HG03103 (cell line): ENCODE results near the gene ATG10.
"Not testable (repeated sequence)": the region's sequence is repeated elsewhere in the genome, so short reads cannot be mapped to it uniquely, and the experiment has no call there.

Source experiments
- ATAC-seq: cut with Tn5 transposase; IDR thresholded peaks from one replicate; pipeline ENCODE4 v1.9.1; 2021; ENCODE audit warnings: low read depth; ENCODE audit not compliant: unreplicated experiment

The ATG10 gene

GRCh38 chr5:81971712-81972491 is at the start of gene ATG10:
TSS of gene ATG10 (plus strand) at chr5:81972023. CDS start at chr5:81987571, 15,548 bp downstream.
- peak; percentile 96 for ATAC-seq

GRCh38 chr5:81922854-81923279 is 49.0 kb upstream of the ATG10 start:
- no peak for ATAC-seq

- no peak for ATAC-seq
Observed at GRCh38 chr5:81924442-81924841, 47.4 kb upstream of the ATG10 start.

- ATAC-seq, result no peak
Observed at GRCh38 chr5:81925009-81925408, 46.8 kb upstream of the ATG10 start.

- no peak for ATAC-seq
Observed at GRCh38 chr5:81925981-81926380, 45.8 kb upstream of the ATG10 start.

- no peak for ATAC-seq
Observed at GRCh38 chr5:81936066-81936465, 35.8 kb upstream of the ATG10 start.

GRCh38 chr5:81936750-81937149 is 35.1 kb upstream of the ATG10 start:
- no peak for ATAC-seq

GRCh38 chr5:81942746-81943145 is 29.1 kb upstream of the ATG10 start:
- no peak for ATAC-seq

GRCh38 chr5:81948349-81948748 is 23.5 kb upstream of the ATG10 start:
- no peak for ATAC-seq

- ATAC-seq, result no peak
Observed at GRCh38 chr5:81949462-81949861, 22.4 kb upstream of the ATG10 start.

GRCh38 chr5:81950996-81951395 is 20.8 kb upstream of the ATG10 start:
- ATAC-seq, result no peak

GRCh38 chr5:81954796-81955195 is 17.0 kb upstream of the ATG10 start:
- ATAC-seq, result not testable (repeated sequence)

GRCh38 chr5:81958129-81958528 is 13.7 kb upstream of the ATG10 start:
- ATAC-seq, result not testable (repeated sequence)

- no peak for ATAC-seq
Observed at GRCh38 chr5:81961651-81962440, 10.0 kb upstream of the ATG10 start.

GRCh38 chr5:81963544-81963943 is 8.3 kb upstream of the ATG10 start:
- ATAC-seq, result no peak

GRCh38 chr5:81965524-81965923 is 6.3 kb upstream of the ATG10 start:
- ATAC-seq, result no peak

GRCh38 chr5:81969226-81969625 is 2.6 kb upstream of the ATG10 start:
- no peak for ATAC-seq

- no peak for ATAC-seq
Observed at GRCh38 chr5:81969912-81970311, 1.9 kb upstream of the ATG10 start.

- no peak for ATAC-seq
Observed at GRCh38 chr5:81971111-81971711, 612 bp upstream of the ATG10 start.

- ATAC-seq, result no peak
Observed at GRCh38 chr5:81972492-81972783, 615 bp downstream of the ATG10 start.

GRCh38 chr5:81980160-81980559 is 8.3 kb downstream of the ATG10 start:
- no peak for ATAC-seq
